ENCODE measurements around the gene IRF2. TPM values are rescaled to one million over a fixed set of nuclear protein-coding genes. Genes with fewer than 3 reads are reported as not detected.

The IRF2 gene
- total RNA-seq, 2 donors from 2014 or later: 35.3 to 68.0 TPM

- peak overlapping the region; percentile 58 for H3K4me3 ChIP-seq
- ATAC-seq (ENCODE audit: insufficient number of reproducible peaks, low FRiP score, low read depth) (no peak), DNase-seq (ENCODE audit: low spot score) (no peak)
- peak overlapping the region in 1 of 2 donors; percentile 63 for H3K27ac ChIP-seq
- no peaks in the 10 kb centered on the region for H3K9me3 ChIP-seq
- peaks cover 55 to 77% of the 10 kb centered on the region in 2 donors for H3K4me1 ChIP-seq (ENCODE audit: control insufficient read depth in 1 of 2, low read depth in 2 of 2)
- no peak for TF ChIP-seq CTCF (IDR thresholded peaks at IDR 0.05)
- H3K36me3 ChIP-seq: no peaks in the 10 kb centered on the region
- H3K27me3 ChIP-seq (replicated peaks; ENCODE audit: insufficient read depth): no peaks in the 10 kb centered on the region
Measured at GRCh38 chr4:184450045-184450444, 24.3 kb downstream of the IRF2 start.

- peak overlapping the region; percentile 19 to 63 for H3K27ac ChIP-seq
- H3K36me3 ChIP-seq: no peaks in the 10 kb centered on the region
- TF ChIP-seq CTCF (IDR thresholded peaks at IDR 0.05): no peak
- peaks cover 51 to 79% of the 10 kb centered on the region in 2 donors for H3K4me1 ChIP-seq (ENCODE audit: control insufficient read depth in 1 of 2, low read depth in 2 of 2)
- ATAC-seq (ENCODE audit: insufficient number of reproducible peaks, low FRiP score, low read depth) (no peak), DNase-seq (ENCODE audit: low spot score) (no peak)
- no peaks in the 10 kb centered on the region for H3K27me3 ChIP-seq (replicated peaks; ENCODE audit: insufficient read depth)
- H3K4me3 ChIP-seq: peak overlapping the region; percentile 58
- no peaks in the 10 kb centered on the region for H3K9me3 ChIP-seq
Measured at GRCh38 chr4:184448821-184449220, 25.5 kb downstream of the IRF2 start.

- ATAC-seq (ENCODE audit: insufficient number of reproducible peaks, low FRiP score, low read depth): no peak
- Histone ChIP-seq H3K27me3 (replicated peaks; ENCODE audit: insufficient read depth) (no peaks in the 10 kb centered on the region), H3K36me3 (no peaks in the 10 kb centered on the region), H3K27ac (peak overlapping the region in 1 of 2 donors; percentile 63), H3K4me3 (peak overlapping the region; percentile 58), H3K4me1 (ENCODE audit: control insufficient read depth in 1 of 2, low read depth in 2 of 2) (peaks cover 47 to 76% of the 10 kb centered on the region in 2 donors), H3K9me3 (no peaks in the 10 kb centered on the region)
- no peak for DNase-seq (ENCODE audit: low spot score)
- TF ChIP-seq CTCF (IDR thresholded peaks at IDR 0.05): no peak
Measured at GRCh38 chr4:184448141-184448540, 26.2 kb downstream of the IRF2 start.

- Histone ChIP-seq H3K27ac (no peak overlapping the region), H3K36me3 (no peaks in the 10 kb centered on the region), H3K9me3 (no peaks in the 10 kb centered on the region), H3K27me3 (replicated peaks; ENCODE audit: insufficient read depth) (no peaks in the 10 kb centered on the region), H3K4me3 (no peak overlapping the region), H3K4me1 (ENCODE audit: control insufficient read depth in 1 of 2, low read depth in 2 of 2) (peaks cover 42 to 74% of the 10 kb centered on the region in 2 donors)
- DNase-seq (ENCODE audit: low spot score) (no peak), ATAC-seq (ENCODE audit: insufficient number of reproducible peaks, low FRiP score, low read depth) (no peak)
- TF ChIP-seq CTCF (IDR thresholded peaks at IDR 0.05): no peak
Measured at GRCh38 chr4:184447664-184448063, 26.7 kb downstream of the IRF2 start.

GRCh38 chr4:184446132-184446658 is 28.2 kb downstream of the IRF2 start:
- H3K4me1 ChIP-seq (ENCODE audit: control insufficient read depth in 1 of 2, low read depth in 2 of 2): peaks cover 36 to 75% of the 10 kb centered on the region in 2 donors
- H3K9me3 ChIP-seq: no peaks in the 10 kb centered on the region
- no peak for TF ChIP-seq CTCF (IDR thresholded peaks at IDR 0.05)
- H3K27me3 ChIP-seq (replicated peaks; ENCODE audit: insufficient read depth): no peaks in the 10 kb centered on the region
- ATAC-seq (ENCODE audit: insufficient number of reproducible peaks, low FRiP score, low read depth) (no peak), DNase-seq (ENCODE audit: low spot score) (no peak)
- no peak overlapping the region for H3K27ac ChIP-seq
- H3K36me3 ChIP-seq: no peaks in the 10 kb centered on the region
- no peak overlapping the region for H3K4me3 ChIP-seq
